Activated naive CD8-positive, alpha-beta T cell treated with anti-CD3 and anti-CD28 coated beads for 36 hours (primary cell): ENCODE measurements around the gene IL1RAP. TPM values are rescaled to one million over a fixed set of nuclear protein-coding genes. Genes with fewer than 3 reads are reported as not detected.

ENCODE experiments used
- DNase-seq: peaks from one replicate; pipeline ENCODE4 v3.0.0; 2021
- H3K27ac Mint-ChIP-seq: one replicate; pipeline ENCODE4 v1.8.0; 2022; ENCODE audit warnings: mild to moderate bottlenecking, moderate library complexity, mixed read lengths
- H3K27me3 Mint-ChIP-seq: one replicate; pipeline ENCODE4 v1.8.0; 2022; ENCODE audit warnings: mild to moderate bottlenecking, mixed read lengths
- H3K36me3 Mint-ChIP-seq: one replicate; pipeline ENCODE4 v1.8.0; 2021; ENCODE audit warnings: mild to moderate bottlenecking, mixed read lengths
- H3K4me1 Mint-ChIP-seq: one replicate; pipeline ENCODE4 v1.8.0; 2021; ENCODE audit warnings: mixed read lengths
- H3K4me3 Mint-ChIP-seq: one replicate; pipeline ENCODE4 v1.8.0; 2022; ENCODE audit warnings: mild to moderate bottlenecking, moderate library complexity, mixed read lengths
- H3K9me3 Mint-ChIP-seq: one replicate; pipeline ENCODE4 v1.8.0; 2022; ENCODE audit warnings: mixed read lengths
- total RNA-seq, 2 experiments: library from RNA; stranded (reverse); gene quantifications; one replicate each; pipeline ENCODE4 v1.2.3, GENCODE V29; 2021

Gene IL1RAP
- total RNA-seq, 2 experiments from 2014 or later = 7.3 to 8.2 TPM

DNA sequence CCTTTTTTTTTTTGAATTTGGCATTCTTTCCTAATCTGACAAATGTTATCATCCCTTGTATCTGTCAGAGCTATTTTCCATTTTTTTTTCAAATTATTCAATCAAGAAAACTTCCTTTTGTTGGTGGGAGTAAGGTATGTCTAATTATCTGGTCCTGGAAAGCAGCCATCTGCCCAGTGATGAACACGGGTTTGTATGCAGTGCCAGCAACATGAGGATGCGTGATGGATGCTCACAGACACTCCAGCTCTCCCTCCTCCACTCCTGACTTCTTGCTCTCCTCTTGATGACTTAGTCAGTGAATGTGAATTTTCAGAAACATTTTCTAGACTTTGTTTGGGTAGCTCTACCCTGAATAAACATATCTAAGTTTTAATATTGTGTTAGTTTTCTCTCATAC is 79.2 kb downstream of the IL1RAP start:
- H3K27me3 Mint-ChIP-seq = no peaks in the 10 kb centered on the region
- no peak overlapping the region for H3K27ac Mint-ChIP-seq
- peaks cover 33% of the 10 kb centered on the region for H3K36me3 Mint-ChIP-seq

GRCh38 chr3:190594171-190594570 is 80.3 kb downstream of the IL1RAP start:
- no peak for DNase-seq
- H3K4me3 Mint-ChIP-seq = no peak overlapping the region
- H3K27ac Mint-ChIP-seq = no peak overlapping the region
- H3K9me3 Mint-ChIP-seq = peaks cover 5% of the 10 kb centered on the region
- peaks cover 7% of the 10 kb centered on the region for H3K4me1 Mint-ChIP-seq
- peaks cover 33% of the 10 kb centered on the region for H3K36me3 Mint-ChIP-seq
- no peaks in the 10 kb centered on the region for H3K27me3 Mint-ChIP-seq

More for the DNA sequence above, 79.2 kb downstream of the IL1RAP start:
- H3K4me3 Mint-ChIP-seq = no peak overlapping the region
- peaks cover 3% of the 10 kb centered on the region for H3K9me3 Mint-ChIP-seq
- H3K4me1 Mint-ChIP-seq = peaks cover 7% of the 10 kb centered on the region
- DNase-seq = no peak

DNA sequence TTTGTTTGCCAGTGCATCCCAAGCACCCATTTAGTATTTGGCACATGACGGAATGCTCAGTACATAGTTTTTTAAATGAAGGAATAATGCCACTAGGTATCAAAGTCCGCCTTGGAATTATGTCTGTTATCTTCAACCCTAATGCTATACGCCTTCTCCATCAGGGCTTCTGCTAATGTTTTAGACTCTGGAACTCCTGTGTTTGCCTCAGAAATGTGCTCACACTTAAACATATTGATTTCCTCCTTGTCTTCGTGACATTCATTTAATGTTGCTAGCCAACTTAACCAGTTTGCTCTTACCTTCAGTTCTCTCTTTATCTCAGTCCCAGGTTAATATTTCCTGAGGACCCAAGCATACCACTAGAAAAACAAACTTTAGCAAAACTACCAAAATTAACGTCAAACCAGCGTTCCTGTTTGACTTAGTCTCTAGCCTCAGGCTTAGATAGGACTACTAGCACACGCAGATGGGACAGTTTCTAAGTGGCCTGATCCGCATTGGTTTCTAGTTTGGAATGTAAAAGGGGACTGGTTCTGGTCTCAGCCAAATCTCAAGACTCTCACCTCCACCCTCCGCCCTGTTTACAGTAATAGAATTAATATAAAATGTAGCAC is 81.4 kb downstream of the IL1RAP start:
- H3K36me3 Mint-ChIP-seq = peaks cover 34% of the 10 kb centered on the region
- H3K4me1 Mint-ChIP-seq = peaks cover 7% of the 10 kb centered on the region
- peaks cover 5% of the 10 kb centered on the region for H3K9me3 Mint-ChIP-seq
- H3K27me3 Mint-ChIP-seq = no peaks in the 10 kb centered on the region
- H3K4me3 Mint-ChIP-seq = no peak overlapping the region
- H3K27ac Mint-ChIP-seq = no peak overlapping the region
- no peak for DNase-seq

GRCh38 chr3:190595807-190596206 is 81.9 kb downstream of the IL1RAP start:
- Mint-ChIP-seq H3K4me3 (no peak overlapping the region), H3K36me3 (peaks cover 37% of the 10 kb centered on the region), H3K27me3 (no peaks in the 10 kb centered on the region), H3K27ac (no peak overlapping the region), H3K9me3 (peaks cover 5% of the 10 kb centered on the region), H3K4me1 (peaks cover 7% of the 10 kb centered on the region)
- no peak for DNase-seq

DNA sequence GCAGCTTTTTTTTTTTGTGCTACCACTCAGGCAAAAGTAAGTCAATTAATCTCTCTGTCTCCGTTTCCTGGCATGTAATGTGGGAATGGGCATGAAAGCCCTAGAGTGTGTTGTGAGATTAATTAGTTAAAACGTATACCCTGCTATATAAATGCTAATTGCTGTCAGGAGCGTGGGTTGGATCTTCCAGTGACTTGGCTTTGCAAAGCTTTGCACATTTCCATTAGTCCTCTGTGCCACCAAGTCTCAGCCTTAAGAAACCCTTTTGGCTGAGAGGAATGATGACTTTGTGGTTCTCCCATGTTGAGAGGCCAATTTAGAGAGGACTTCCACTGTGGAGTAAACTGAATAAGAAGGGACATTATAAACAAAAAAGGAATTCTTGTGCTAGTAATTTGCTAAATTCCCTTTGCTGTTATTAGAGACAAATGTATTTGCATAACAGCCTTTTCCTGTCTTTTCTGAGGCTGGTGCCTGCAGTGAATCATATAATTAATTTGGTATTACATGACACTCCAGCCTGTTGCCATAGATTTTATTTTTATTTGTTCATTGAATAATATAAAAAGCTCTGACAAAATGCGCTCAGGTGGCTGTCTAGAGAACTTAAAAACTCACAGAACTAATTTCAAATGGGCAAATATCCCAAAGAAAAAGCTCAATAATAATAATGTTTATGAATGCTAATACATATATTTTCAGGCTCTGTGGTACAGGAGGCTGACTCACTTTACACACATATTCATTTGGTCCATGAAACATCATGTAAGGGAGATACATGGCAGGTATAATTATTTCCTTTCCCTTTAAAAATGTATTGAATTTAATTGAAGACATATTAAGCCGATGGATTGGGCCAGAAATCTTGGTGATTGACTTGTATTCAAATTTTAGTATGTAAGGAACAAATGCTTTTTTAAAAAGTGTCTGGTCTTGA is 82.7 kb downstream of the IL1RAP start:
- no peak for DNase-seq
- Mint-ChIP-seq H3K4me1 (peaks cover 7% of the 10 kb centered on the region), H3K36me3 (peaks cover 37% of the 10 kb centered on the region), H3K27me3 (no peaks in the 10 kb centered on the region), H3K9me3 (peaks cover 5% of the 10 kb centered on the region), H3K27ac (no peak overlapping the region), H3K4me3 (no peak overlapping the region)

- Mint-ChIP-seq H3K4me3 (no peak overlapping the region), H3K27ac (no peak overlapping the region), H3K36me3 (peaks cover 34% of the 10 kb centered on the region), H3K9me3 (peaks cover 5% of the 10 kb centered on the region), H3K4me1 (peaks cover 7% of the 10 kb centered on the region), H3K27me3 (no peaks in the 10 kb centered on the region)
- no peak for DNase-seq
Measured at GRCh38 chr3:190597291-190597690, 83.4 kb downstream of the IL1RAP start.

DNA sequence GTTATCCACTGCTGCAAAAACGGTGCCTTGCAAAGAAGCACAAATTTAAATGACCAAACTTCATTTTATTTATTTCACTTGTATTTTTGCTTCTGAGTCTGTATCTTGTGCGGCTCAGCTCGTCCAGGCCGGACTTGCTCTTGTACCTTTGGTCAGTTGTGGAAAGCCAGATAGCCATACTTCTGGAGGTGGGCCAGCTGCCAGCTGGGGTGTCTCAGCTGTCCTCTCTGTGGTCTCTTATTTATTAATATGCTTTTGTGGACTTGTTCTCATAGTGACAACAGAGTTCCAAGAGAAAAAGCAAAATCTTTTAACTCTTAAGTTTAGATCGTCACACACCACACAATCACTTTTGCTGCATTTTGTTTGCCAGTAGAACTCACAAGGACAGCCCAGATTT is 87.7 kb downstream of the IL1RAP start:
- Mint-ChIP-seq H3K4me3 (no peak overlapping the region), H3K9me3 (peaks cover 2% of the 10 kb centered on the region), H3K36me3 (peaks cover 48% of the 10 kb centered on the region), H3K27ac (no peak overlapping the region), H3K27me3 (no peaks in the 10 kb centered on the region), H3K4me1 (no peaks in the 10 kb centered on the region)
- DNase-seq = no peak

GRCh38 chr3:190605385-190605784 is 91.5 kb downstream of the IL1RAP start:
- Mint-ChIP-seq H3K4me3 (no peak overlapping the region), H3K27me3 (no peaks in the 10 kb centered on the region), H3K4me1 (no peaks in the 10 kb centered on the region), H3K36me3 (peaks cover 39% of the 10 kb centered on the region), H3K27ac (no peak overlapping the region), H3K9me3 (no peaks in the 10 kb centered on the region)
- DNase-seq = no peak

- Mint-ChIP-seq H3K4me3 (no peak overlapping the region), H3K4me1 (no peaks in the 10 kb centered on the region), H3K9me3 (no peaks in the 10 kb centered on the region), H3K27me3 (no peaks in the 10 kb centered on the region), H3K27ac (no peak overlapping the region), H3K36me3 (peaks cover 40% of the 10 kb centered on the region)
- no peak for DNase-seq
Measured at GRCh38 chr3:190606596-190606995, 92.7 kb downstream of the IL1RAP start.

GRCh38 chr3:190607021-190607420 is 93.1 kb downstream of the IL1RAP start:
- no peaks in the 10 kb centered on the region for H3K4me1 Mint-ChIP-seq
- no peak overlapping the region for H3K27ac Mint-ChIP-seq
- DNase-seq = no peak
- no peaks in the 10 kb centered on the region for H3K9me3 Mint-ChIP-seq
- H3K4me3 Mint-ChIP-seq = no peak overlapping the region
- H3K27me3 Mint-ChIP-seq = no peaks in the 10 kb centered on the region
- peaks cover 42% of the 10 kb centered on the region for H3K36me3 Mint-ChIP-seq

- no peaks in the 10 kb centered on the region for H3K27me3 Mint-ChIP-seq
- no peak overlapping the region for H3K27ac Mint-ChIP-seq
- peaks cover 47% of the 10 kb centered on the region for H3K36me3 Mint-ChIP-seq
- no peak for DNase-seq
- no peak overlapping the region for H3K4me3 Mint-ChIP-seq
- peaks cover 2% of the 10 kb centered on the region for H3K9me3 Mint-ChIP-seq
- H3K4me1 Mint-ChIP-seq = peaks cover 2% of the 10 kb centered on the region
Measured at GRCh38 chr3:190608850-190609589, 95.1 kb downstream of the IL1RAP start.

DNA sequence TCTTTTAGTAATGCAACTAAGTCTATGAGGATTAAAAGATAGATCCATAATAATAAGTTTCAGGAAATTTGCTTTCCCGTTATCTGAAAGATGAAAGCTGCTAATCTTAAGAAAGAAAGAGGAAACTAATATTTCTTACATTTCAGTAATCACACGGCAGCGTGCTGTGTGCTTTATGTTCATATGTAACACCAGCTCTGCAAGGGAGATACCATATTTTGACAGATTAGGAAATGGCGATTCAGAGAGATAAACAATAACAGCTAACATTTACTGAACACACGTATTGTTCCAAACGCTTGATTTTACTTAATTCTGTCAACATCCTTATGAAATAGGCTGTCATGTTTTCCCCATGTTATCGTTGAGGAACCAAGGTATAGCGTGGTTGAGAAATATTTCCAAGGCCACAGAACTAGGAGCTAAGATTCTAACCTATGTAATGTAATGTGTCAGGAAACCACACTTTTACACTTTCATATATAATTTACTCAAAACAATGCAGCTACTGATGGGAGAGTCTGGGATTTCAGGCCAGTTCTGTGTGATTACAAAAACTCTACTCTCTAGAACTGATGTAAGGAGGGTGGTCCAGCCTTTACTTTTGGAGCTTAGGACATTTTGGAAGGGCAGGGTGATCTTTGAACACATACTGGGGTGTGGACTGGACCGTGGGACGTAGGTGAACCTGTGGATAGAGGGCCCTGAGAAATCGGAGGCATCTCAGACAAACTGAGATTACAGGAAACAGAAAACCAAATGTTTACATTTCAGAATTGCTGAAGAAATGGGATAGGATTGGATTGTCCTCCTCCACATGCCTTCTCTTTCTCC is 100.6 kb downstream of the IL1RAP start:
- H3K4me1 Mint-ChIP-seq = peaks cover 50% of the 10 kb centered on the region
- H3K4me3 Mint-ChIP-seq = no peak overlapping the region
- no peak overlapping the region for H3K27ac Mint-ChIP-seq
- peaks cover 48% of the 10 kb centered on the region for H3K36me3 Mint-ChIP-seq
- no peaks in the 10 kb centered on the region for H3K27me3 Mint-ChIP-seq
- DNase-seq = no peak
- peaks cover 7% of the 10 kb centered on the region for H3K9me3 Mint-ChIP-seq

GRCh38 chr3:190615060-190615384 is 101.1 kb downstream of the IL1RAP start:
- peaks cover 50% of the 10 kb centered on the region for H3K4me1 Mint-ChIP-seq

DNA sequence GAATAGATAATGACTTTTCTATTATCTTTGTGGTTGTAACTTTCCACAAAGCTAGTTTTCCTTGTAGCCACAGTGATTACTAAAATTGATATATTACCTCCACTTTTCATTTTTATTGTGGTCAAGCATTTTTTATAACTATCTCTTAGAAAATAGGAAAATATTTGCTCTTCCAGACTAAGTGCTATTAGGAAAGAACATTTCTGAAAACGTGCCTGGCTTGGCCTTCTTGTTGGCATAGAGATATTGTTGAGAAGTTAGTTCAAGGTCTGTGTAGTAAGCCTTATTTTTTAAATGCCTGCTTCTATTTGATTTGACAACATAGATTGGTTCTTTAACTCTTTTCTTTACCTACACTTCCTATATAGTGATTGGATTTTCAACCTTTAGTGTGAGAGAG is 101.7 kb downstream of the IL1RAP start:
- DNase-seq = no peak
- Mint-ChIP-seq H3K36me3 (peaks cover 46% of the 10 kb centered on the region), H3K27me3 (no peaks in the 10 kb centered on the region), H3K27ac (peak overlapping the region; percentile 87), H3K4me1 (peaks cover 53% of the 10 kb centered on the region), H3K4me3 (no peak overlapping the region), H3K9me3 (peaks cover 7% of the 10 kb centered on the region)

More at GRCh38 chr3:190615060-190615384, 101.1 kb downstream of the IL1RAP start:
- Mint-ChIP-seq H3K9me3 (peaks cover 7% of the 10 kb centered on the region), H3K27ac (no peak overlapping the region), H3K36me3 (peaks cover 46% of the 10 kb centered on the region), H3K4me3 (no peak overlapping the region), H3K27me3 (no peaks in the 10 kb centered on the region)
- no peak for DNase-seq
